GM12873 (cell line): ENCODE results near the gene CACNA1B.

Experiments used
- CTCF ChIP-seq: IDR thresholded peaks from 2 replicates; pipeline ENCODE4 v1.5.1; 2012; ENCODE audit warnings: low read depth, mild to moderate bottlenecking, moderate library complexity, low read length, control low read depth; ENCODE audit not compliant: insufficient read depth; ENCODE audit errors: missing control alignments

The CACNA1B gene

DNA sequence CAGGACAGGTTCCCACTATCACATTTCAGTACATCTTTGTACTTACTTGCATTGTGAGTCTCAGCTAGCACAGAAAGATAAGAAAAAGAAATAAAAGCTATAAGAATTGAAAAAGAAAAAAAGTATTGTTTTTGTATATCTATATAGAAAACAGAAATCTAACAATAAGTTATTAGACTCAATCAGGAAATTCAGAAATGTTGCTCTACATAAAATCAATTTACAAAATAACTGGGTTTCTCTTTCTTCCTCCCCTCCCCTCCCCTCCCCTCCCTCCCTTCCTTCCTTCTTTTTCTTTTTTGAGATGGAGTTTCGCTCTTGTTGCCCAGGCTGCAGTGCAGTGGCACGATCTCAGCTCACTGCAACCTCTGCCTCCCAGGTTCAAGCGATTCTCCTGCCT, 7.2 kb upstream of the CACNA1B start:
- no peak for TF ChIP-seq CTCF

DNA sequence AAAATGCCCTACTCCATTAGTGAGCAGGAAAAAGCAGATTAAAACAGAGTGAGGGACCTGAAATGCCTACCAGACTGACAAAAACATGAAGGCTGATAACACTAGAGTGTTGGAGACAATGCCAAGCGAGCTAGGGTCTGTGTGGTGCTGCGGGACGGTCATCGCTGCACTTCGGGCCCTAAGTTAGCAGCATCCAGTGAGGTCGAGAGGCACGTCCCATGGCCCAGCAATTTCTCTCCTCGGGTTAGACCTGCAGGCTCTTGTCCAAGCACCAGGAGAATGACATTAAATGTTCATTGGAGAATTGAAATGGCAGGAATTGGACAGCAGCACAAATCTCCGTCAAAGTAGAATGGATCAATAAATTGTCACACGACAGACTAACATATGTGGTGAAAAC, 5.3 kb upstream of the CACNA1B start:
- no peak for TF ChIP-seq CTCF

DNA sequence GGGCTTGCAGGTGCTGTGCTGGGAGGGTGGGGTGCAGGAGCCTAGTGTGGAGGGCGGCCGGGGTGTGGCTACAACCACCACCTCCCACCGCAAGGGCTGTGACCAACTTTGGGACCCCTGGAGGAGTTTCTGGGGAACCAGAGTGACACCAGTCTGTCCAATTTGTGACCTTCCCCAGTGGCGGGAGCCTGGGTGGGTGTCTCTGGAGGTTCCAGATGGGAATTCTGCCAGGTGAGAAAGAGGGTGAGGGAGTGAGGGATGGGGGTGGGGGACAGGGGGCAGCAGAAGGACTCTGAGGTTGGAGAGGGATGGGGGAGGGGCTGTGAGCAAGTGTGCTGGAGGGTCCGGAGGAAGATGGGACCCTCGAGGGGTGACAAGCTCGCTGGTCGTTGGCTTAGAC, 4.2 kb upstream of the CACNA1B start:
- no peak for TF ChIP-seq CTCF

DNA sequence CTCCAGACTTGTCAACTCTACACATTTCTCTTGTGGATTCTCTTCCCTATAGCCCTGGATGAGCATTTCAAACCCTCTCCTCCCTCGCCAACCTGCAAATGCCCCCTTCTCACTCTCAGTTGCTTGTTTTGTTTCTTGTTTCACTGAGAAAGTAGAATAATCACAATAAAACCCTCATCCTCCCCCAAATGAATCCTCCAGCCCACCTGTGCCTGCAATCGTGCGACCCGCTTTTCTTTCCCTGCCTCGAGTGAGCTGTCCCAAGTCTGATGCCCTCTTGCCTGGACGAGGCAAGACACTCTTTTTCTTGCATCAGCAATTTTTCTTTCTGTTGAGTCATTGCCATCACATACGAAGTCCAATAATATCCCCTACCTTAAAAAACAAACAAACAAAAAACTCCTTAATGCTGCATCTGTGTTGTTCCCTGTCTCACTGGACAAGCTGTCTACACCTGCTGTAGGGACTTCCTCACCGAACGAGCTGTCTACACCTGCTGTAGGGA, 3.7 kb upstream of the CACNA1B start:
- TF ChIP-seq CTCF = no peak

DNA sequence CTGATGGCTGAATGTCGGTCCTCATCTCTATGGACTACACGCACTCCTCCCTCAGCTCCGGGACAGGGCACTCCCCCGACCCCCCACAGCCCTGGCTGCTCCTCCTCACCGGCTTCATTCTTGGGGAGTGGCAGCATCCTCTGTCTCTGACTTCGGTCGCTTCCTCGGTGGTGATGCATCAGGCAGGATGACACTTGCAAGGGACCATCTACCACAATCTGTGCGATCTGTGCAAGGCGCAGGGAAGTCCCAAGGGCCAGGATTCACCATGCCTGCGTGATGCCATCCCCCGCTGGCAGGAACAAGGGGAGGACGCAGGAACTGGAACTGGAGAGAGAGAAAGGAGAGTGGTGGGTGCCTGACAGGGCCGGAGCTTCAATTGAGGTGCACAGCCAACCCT, 2.2 kb upstream of the CACNA1B start:
- TF ChIP-seq CTCF = no peak

DNA sequence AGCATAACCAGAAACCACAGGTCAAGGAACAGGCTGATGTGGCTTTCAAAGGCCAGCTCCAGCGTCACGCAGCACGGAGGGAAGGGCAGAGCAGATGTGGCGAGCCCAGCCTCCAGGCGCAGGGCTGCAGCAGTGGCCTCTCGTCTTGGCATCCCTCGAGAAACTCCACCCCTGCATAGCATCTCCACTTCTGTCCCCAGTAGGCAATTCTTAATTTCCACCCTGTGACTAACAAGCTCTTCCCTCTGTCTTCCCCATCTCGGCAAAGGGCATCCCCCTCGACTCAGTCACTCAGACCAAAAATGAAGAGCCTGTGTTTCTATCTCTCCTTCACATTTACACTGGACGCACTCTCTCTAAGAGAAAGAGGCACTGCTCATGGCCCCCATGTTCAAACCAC, 1.7 kb upstream of the CACNA1B start:
- no peak for TF ChIP-seq CTCF

DNA sequence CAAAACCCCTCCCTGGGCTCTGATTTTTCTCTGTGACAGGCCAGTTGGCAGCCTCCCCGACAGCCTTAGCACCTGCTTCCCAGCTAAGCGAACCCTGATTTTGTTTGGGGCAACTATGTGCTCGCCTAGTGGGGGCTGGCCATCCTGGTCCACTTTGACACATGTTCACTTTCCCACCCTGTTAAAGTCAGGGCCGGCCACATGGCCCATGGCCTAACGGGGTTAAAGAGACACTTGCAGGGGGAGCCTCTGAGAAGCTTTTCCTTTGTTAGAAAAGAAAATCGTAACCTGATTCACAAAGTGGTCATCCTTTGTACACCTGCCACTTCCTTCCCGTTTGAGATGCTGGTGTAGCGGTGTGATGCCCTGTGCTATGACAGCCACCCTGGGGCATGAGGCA, 1.3 kb upstream of the CACNA1B start:
- TF ChIP-seq CTCF = no peak
